SU-DHL-6 (cell line): ENCODE results near the gene CYLD.

Source experiments
- H2AFZ ChIP-seq: fragments of 200-600 bp; sonication (generic); 2 replicates; pipeline ENCODE4 v1.6.1; 2014; ENCODE audit warnings: low read depth, mild to moderate bottlenecking, moderate library complexity, mixed read lengths, antibody characterized with exemption, low read length; ENCODE audit not compliant: severe bottlenecking
- H3F3A ChIP-seq: fragments of 200-600 bp; shearing (Covaris generic); 2 replicates; pipeline ENCODE4 v1.6.0; 2016; ENCODE audit warnings: antibody characterized with exemption, mild to moderate bottlenecking; ENCODE audit not compliant: insufficient read depth
- H3K27ac ChIP-seq: fragments of 200-600 bp; sonication (generic); 2 replicates; pipeline ENCODE4 v1.5.1; 2016; ENCODE audit warnings: low read depth, mild to moderate bottlenecking, low read length, moderate library complexity, mixed read lengths
- H3K27me3 ChIP-seq: fragments of 200-600 bp; sonication (generic), shearing (Covaris generic); 2 replicates; pipeline ENCODE4 v1.6.0; 2014; ENCODE audit warnings: mild to moderate bottlenecking, low read length
- H3K36me3 ChIP-seq: fragments of 200-600 bp; sonication (generic); 2 replicates; pipeline ENCODE4 v1.6.1; 2014; ENCODE audit warnings: mild to moderate bottlenecking, low read length, mixed read lengths
- H3K4me2 ChIP-seq: fragments of 300-600, 200-600 bp; shearing (Covaris generic), sonication (generic); 2 replicates; pipeline ENCODE4 v1.6.0; 2014; ENCODE audit warnings: low read length, low read depth, mild to moderate bottlenecking; ENCODE audit not compliant: poor library complexity, severe bottlenecking
- H3K4me3 ChIP-seq: fragments of 200-600 bp; sonication (generic); 2 replicates; pipeline ENCODE4 v1.5.1; 2014; ENCODE audit warnings: antibody characterized with exemption, low read length, mild to moderate bottlenecking, mixed read lengths; ENCODE audit not compliant: insufficient read depth, poor library complexity, severe bottlenecking
- H3K79me2 ChIP-seq: fragments of 200-600 bp; sonication (generic); 2 replicates; pipeline ENCODE4 v1.6.1; 2014; ENCODE audit warnings: mild to moderate bottlenecking, low read length, moderate library complexity; ENCODE audit not compliant: insufficient read depth
- H3K9ac ChIP-seq: fragments of 200-600 bp; sonication (generic); 2 replicates; pipeline ENCODE4 v1.7.0; 2014; ENCODE audit warnings: mild to moderate bottlenecking, low read length
- H3K9me2 ChIP-seq: fragments of 200-600 bp; sonication (generic); replicated peaks from 2 replicates; pipeline ENCODE4 v1.6.1; 2014; ENCODE audit warnings: low read length; ENCODE audit not compliant: insufficient read depth
- H3K9me3 ChIP-seq: fragments of 200-600 bp; sonication (generic); 2 replicates; pipeline ENCODE4 v1.6.1; 2014; ENCODE audit warnings: low read length, mixed read lengths; ENCODE audit not compliant: insufficient read depth
- H4K20me1 ChIP-seq: fragments of 200-600 bp; sonication (generic); 2 replicates; pipeline ENCODE4 v1.6.1; 2014; ENCODE audit warnings: low read depth, mild to moderate bottlenecking, antibody characterized with exemption, low read length, moderate library complexity, mixed read lengths
- EZH2phosphoT487 ChIP-seq: fragments of 200-600 bp; sonication (generic), shearing (Covaris generic); conservative IDR thresholded peaks from 2 replicates; pipeline ENCODE4 v1.6.1; 2018; ENCODE audit warnings: mild to moderate bottlenecking, antibody characterized with exemption, low read length, moderate library complexity, mixed read lengths
- TF ChIP-seq, protein P1 (sequence below): fragments of 200-600 bp; sonication (generic); IDR thresholded peaks from one replicate; pipeline ENCODE4 v1.5.1; 2017; ENCODE audit warnings: antibody characterized with exemption, mild to moderate bottlenecking, low read length, moderate library complexity; ENCODE audit not compliant: insufficient read depth, poor library complexity, severe bottlenecking

The CYLD gene

GRCh38 chr16:50699326-50700159 lies 42.3 kb upstream of the CYLD start:
- Histone ChIP-seq H3K4me3 (no peak overlapping the region), H3K27me3 (no peaks in the 10 kb centered on the region), H2AFZ (no peak overlapping the region), H3K27ac (no peak overlapping the region), H3K79me2 (no peaks in the 10 kb centered on the region), H4K20me1 (no peaks in the 10 kb centered on the region), H3K4me2 (no peak overlapping the region), H3K9me2 (no peaks in the 10 kb centered on the region), H3K9ac (no peak overlapping the region), H3F3A (no peaks in the 10 kb centered on the region), H3K9me3 (peaks cover 9% of the 10 kb centered on the region; the same call in 1 of the 2 replicates), H3K36me3 (no peaks in the 10 kb centered on the region)
- TF ChIP-seq EZH2phosphoT487, result no peak
- TF ChIP-seq, protein P1, sequence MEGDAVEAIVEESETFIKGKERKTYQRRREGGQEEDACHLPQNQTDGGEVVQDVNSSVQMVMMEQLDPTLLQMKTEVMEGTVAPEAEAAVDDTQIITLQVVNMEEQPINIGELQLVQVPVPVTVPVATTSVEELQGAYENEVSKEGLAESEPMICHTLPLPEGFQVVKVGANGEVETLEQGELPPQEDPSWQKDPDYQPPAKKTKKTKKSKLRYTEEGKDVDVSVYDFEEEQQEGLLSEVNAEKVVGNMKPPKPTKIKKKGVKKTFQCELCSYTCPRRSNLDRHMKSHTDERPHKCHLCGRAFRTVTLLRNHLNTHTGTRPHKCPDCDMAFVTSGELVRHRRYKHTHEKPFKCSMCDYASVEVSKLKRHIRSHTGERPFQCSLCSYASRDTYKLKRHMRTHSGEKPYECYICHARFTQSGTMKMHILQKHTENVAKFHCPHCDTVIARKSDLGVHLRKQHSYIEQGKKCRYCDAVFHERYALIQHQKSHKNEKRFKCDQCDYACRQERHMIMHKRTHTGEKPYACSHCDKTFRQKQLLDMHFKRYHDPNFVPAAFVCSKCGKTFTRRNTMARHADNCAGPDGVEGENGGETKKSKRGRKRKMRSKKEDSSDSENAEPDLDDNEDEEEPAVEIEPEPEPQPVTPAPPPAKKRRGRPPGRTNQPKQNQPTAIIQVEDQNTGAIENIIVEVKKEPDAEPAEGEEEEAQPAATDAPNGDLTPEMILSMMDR, result no peak

- H3F3A ChIP-seq, result no peaks in the 10 kb centered on the region
Observed at GRCh38 chr16:50702725-50703124, 39.2 kb upstream of the CYLD start.

DNA sequence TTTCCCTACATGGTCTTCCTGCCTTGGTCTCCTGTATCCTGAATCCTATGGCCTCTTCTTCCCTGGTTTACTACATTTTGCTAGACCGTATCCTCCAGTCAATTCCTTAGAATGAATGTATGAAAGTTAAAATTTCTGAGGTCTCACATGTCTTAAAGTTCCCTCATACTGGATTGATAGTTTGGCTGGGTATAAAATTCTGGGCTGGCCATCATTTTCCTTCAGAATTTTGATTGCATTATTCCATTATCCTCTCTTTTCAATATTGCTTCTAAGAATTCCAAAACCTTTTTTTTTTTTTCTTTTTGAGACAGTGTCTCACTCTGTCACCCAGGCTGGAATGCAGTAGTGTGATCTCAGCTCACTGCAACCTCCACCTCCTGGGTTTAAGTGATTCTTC lies 37.6 kb upstream of the CYLD start:
- H3K4me2 ChIP-seq, result no peak overlapping the region
- no peak overlapping the region for H3K27ac ChIP-seq
- H3K79me2 ChIP-seq, result no peaks in the 10 kb centered on the region
- no peaks in the 10 kb centered on the region for H3K9me2 ChIP-seq
- no peak overlapping the region for H2AFZ ChIP-seq
- no peak overlapping the region for H3K9ac ChIP-seq
- TF ChIP-seq EZH2phosphoT487, result no peak
- TF ChIP-seq, protein P1, result no peak
- no peaks in the 10 kb centered on the region; the same call in 1 of the 2 replicates for H3K27me3 ChIP-seq
- H4K20me1 ChIP-seq, result no peaks in the 10 kb centered on the region
- no peaks in the 10 kb centered on the region for H3K36me3 ChIP-seq
- no peaks in the 10 kb centered on the region for H3F3A ChIP-seq
- peaks cover 15% of the 10 kb centered on the region; the same call in 1 of the 2 replicates for H3K9me3 ChIP-seq
- no peak overlapping the region for H3K4me3 ChIP-seq

More at GRCh38 chr16:50702725-50703124, 39.2 kb upstream of the CYLD start:
- TF ChIP-seq, protein P1, result no peak
- no peak for TF ChIP-seq EZH2phosphoT487
- no peaks in the 10 kb centered on the region for H3K79me2 ChIP-seq
- no peaks in the 10 kb centered on the region for H3K36me3 ChIP-seq
- H3K27me3 ChIP-seq, result no peaks in the 10 kb centered on the region; the same call in 1 of the 2 replicates
- H3K4me3 ChIP-seq, result no peak overlapping the region
- no peaks in the 10 kb centered on the region for H4K20me1 ChIP-seq
- no peak overlapping the region for H3K27ac ChIP-seq
- no peak overlapping the region for H3K9ac ChIP-seq
- peaks cover 15% of the 10 kb centered on the region; the same call in 1 of the 2 replicates for H3K9me3 ChIP-seq
- no peaks in the 10 kb centered on the region for H3K9me2 ChIP-seq
- H3K4me2 ChIP-seq, result no peak overlapping the region
- H2AFZ ChIP-seq, result no peak overlapping the region
